HG02678 (cell line): ENCODE results near the gene NAT16.
"Not testable (repeated sequence)": the region's sequence is repeated elsewhere in the genome, so short reads cannot be mapped to it uniquely, and the experiment has no call there.

ENCODE experiments used
- ATAC-seq: cut with Tn5 transposase; IDR thresholded peaks from one replicate; pipeline ENCODE4 v1.9.1; 2021; ENCODE audit warnings: mild to moderate bottlenecking, moderate library complexity; ENCODE audit not compliant: unreplicated experiment

NAT16 gene

GRCh38 chr7:101180130-101180755, at the start of gene NAT16:
Gene NAT16 (minus strand): TSS chr7:101180293. CDS start chr7:101174807, 5,486 bp downstream.
- no peak for ATAC-seq

GRCh38 chr7:101226721-101227120, 46.6 kb upstream of the NAT16 start:
- ATAC-seq = no peak

DNA sequence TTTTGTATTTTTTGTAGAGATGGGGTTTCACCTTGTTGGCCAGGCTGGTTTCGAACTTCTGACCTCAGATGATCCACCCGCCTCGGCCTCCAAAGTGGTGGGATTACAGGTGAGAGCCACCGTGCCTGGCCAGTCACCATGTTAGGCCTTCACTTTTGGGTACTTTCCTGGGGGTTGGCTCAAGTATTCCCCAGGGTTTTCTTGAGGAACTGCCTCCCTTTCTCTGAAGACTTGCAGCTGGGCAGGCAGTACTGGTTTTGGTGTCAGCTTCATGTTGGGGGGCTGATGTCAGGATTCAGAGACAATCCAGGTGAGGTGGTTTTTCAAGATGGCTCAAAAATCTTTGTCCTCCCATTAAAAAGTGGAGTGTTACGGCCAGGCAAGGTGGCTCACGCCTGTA, 45.6 kb upstream of the NAT16 start:
- ATAC-seq = no peak

DNA sequence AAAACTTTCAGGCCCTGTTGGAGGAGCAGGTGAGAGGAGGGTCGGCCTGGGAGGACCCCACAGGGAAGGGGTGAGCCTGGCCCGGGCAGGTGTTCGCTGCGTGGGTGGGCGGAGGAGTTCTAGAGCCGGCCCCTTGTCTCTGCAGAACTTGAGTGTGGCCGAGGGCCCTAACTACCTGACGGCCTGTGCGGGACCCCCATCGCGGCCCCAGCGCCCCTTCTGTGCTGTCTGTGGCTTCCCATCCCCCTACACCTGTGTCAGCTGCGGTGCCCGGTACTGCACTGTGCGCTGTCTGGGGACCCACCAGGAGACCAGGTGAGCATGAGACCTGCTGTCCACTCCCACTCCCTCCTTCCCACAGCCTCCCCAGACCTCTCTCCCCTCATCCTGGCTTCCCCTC, 43.4 kb upstream of the NAT16 start:
- ATAC-seq = no peak

- ATAC-seq = no peak
These were observed 42.3 kb upstream of the NAT16 start for GRCh38 chr7:101222275-101222830.

DNA sequence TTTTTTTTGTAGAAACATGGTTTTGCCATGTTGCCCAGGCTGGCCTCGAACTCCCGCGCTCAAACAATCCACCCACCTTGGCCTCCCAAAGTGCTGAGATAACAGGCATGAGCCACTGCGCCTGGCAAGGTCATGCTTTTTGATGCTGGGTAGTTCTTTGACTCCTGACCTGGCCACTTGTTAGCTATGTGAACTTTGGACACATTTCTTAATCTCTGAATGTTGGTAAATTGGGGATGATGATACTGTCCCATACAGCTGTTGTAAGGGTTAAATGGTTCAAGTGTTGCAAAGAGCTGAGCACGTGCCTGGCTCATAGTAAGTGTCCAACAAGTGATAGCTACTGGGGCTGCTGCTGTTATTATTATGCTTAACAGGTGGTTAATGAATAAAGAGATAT, 40.2 kb upstream of the NAT16 start:
- ATAC-seq = no peak

DNA sequence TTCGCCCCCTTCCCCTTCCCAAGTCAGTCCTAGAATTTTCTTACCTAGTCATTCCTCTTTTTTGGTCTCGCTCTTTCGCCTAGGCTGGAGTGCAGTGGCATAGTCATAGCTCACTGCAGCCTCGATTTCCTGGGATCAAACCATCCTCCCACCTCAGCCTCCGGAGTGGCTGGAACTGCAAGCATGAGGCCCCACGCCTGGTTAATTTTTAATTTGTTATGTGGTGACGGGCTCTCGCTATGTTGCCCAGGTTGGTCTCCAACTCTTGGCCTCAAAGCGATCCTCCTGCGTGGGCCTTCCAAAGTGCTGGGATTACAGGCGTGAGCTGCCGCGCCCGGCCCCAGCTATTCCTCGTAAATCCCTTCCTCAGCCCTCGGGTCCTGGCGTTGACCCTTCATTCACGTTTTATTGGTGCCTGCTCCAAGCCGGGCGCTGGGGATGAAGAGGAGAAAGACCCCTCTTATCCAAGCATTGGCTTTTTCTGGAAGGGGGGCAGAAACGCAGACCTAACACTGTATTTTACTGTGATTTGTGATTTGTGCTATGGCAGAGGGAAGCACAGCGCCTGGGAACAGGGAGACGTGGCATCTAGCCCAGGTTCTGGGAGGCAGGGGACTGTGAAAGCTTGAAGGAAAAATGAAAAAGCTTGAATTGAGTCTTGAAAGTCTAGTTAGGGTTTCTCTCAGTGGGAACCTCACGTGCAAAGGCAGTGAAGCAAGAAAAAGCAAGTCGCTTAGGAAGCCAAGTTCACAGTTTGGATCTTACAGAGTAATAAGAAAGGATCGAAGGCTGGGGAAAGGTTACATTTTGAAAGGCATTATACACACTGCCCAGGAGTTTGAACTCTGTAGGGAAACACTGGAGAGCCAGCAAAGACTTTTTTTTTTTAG, 38.4 kb upstream of the NAT16 start:
- ATAC-seq = peak; percentile 10

- ATAC-seq = peak; percentile 73
These were observed 37.5 kb upstream of the NAT16 start, which contains the start of the genes PLOD3 and ZNHIT1 for GRCh38 chr7:101217388-101218235. Gene PLOD3 (minus strand): TSS chr7:101217581. CDS start chr7:101217274, 307 bp downstream. Gene ZNHIT1 (plus strand): TSS chr7:101218165. CDS start chr7:101218196, 31 bp downstream.

- ATAC-seq = peak; percentile 17
These were observed 36.8 kb upstream of the NAT16 start for GRCh38 chr7:101216860-101217387.

- no peak for ATAC-seq
These were observed 36.1 kb upstream of the NAT16 start for GRCh38 chr7:101216001-101216859.

DNA sequence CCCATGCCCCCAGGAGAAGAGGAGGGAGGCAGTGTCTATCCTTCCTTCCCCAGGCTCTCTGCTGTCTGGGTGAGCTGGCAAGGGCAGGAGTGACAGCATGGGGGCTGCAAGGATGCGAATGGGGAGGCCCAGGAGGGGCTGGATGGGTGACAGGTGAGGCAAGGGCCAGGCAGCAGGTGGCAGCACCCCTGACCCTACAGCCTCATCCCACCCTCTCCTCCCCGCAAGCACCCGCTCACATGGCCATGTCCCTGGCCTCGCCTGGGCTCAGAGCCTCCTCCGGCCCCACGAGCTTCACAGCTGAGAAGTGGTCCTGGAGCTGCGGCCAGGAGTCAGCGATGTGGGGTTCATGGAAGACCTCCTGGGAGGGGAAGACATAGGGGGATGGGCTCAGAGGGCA, 31.9 kb upstream of the NAT16 start:
- no peak for ATAC-seq

- no peak for ATAC-seq
These were observed 31.4 kb upstream of the NAT16 start for GRCh38 chr7:101211501-101211900.

DNA sequence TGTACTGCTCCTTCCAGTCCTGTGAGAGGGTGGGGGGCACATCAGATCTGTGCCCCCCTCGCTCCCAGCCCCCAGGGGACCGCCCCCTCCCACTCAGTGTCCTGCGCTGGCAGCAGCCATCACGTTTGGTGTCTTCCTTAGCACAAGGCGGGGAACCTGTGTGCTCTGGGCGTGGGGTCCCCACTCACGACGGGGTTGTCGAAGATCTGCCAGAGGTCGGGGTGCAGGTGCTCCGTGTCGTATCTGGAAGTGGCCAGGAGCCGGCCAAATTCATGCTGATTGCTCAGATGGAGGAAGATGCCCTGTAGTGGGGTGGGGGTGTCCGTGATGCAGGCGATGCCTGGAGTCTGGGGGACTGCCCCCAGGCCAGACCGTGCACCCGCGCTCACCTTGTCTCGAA, 30.1 kb upstream of the NAT16 start:
- no peak for ATAC-seq

- ATAC-seq = no peak
These were observed 28.7 kb upstream of the NAT16 start for GRCh38 chr7:101208794-101209193.

GRCh38 chr7:101207459-101207858, 27.4 kb upstream of the NAT16 start:
- no peak for ATAC-seq

DNA sequence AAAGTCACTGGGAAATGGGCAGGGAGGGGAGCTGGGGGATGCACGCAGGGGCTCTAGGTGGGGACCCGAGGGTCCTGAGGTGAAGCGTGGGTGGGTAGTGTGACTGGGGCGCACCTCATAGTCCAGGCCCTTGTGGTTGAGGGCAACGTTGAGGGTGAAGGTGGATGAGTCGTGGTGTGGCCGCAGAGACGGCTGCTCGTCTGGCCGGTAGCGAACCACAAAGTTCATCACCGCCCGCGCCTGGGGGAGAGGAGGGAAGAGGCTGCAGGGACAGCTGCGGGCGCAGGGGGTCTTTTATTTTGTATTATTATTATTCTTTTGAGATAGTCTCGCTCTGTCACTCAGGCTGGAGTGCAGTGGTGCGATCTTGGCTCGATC, 26.6 kb upstream of the NAT16 start:
- ATAC-seq = no peak

DNA sequence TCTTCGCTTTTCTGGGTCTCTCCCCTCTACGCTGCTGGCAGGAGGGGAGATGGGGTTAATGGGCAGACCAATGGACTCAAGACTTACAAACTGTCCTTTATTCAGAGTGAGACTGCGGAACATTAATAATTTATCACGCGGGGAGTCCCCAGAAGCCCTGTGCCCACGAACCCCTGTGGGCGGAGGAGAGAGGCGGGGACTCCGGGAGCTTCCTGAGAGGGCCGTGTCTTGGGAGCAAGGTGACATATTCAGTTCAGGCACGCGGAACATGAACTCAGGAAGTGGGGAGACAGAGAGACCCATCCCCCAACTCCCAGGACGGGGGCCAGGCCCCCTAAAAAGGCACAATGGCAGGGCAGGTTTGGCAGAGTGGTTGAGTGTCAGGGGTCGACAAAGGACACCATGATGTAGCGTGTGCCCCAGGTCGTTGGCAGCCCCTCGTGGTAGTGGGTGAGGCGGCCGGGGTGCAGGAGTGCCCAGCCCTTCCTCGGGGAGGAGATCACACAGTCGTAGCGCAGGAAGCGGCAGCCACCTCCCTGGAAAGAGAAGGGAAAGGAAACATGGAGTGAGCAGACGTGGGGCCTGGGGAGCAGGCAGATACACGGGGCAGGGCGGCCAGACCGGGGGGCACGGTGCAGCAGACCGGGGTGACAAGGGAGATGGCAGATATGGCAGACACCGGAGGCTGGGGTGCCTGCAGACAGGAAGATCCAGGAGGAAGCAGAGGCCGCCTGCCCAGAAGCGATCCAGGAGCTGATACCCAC, 26.0 kb upstream of the NAT16 start:
- no peak for ATAC-seq

DNA sequence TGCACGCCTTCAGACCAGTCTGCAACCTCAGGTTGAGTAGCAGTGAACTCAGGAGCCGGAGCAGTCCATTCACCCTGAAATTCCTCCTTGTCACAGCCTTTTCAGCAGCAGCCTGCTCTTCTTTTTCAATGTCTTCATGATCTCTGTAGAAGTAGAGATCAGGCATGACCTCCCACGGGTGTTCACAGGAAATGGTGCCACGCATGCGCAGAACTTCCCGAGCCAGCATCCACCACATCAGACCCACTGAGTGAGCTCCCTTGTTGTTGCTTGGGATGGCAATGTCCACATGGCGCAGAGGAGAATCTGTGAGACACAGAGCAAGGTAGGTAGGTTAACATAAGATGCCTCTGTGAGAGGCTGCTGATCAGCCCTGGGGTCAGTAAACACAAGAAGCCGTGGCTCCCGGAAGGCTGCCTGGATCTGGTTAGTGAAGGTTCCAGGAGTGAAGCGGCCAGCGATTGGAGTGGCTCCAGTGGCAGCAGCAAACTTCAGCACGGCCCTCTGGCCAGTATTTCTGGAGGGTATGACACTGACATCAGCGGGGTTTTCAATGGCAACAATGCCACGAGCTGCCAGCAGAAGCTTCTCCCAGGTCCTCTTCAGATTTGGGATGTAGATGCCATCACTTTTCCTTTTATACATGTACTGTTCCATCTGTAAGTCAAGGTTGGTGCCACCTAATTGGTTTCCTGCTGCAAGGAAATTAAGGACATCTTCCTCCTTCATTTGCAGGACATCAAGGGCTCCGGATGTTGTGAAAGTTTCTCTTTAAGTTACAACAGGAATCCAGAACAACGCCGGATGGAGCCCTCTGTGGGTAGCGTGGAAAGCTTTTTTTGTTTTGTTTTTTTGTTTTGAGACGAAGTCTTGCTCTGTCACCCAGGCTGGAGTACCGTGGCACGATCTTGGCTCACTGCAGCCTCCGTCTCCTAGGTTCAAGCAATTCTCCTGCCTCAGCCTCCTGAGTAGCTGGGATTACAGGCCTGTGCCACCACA, 23.9 kb upstream of the NAT16 start:
- ATAC-seq = not testable (repeated sequence)
